H1 (cell line): ENCODE data around the gene MPST. TPM values are rescaled to one million over a fixed set of nuclear protein-coding genes. Genes with fewer than 3 reads are reported as not detected.

Experiments
- CTCF ChIA-PET: fragments of 300-600 bp; sonication (Branson Sonifier 250); formaldehyde crosslinking; loops from one replicate; lab custom pipeline; 2021; ENCODE audit not compliant: partially characterized antibody; lab: Charles Lee
- POLR2A ChIA-PET: fragments of 300-600 bp; sonication (Branson Sonifier 250); formaldehyde crosslinking; loops from one replicate; lab custom pipeline; 2021; ENCODE audit warnings: inconsistent platforms; ENCODE audit not compliant: partially characterized antibody; lab: Charles Lee
- DNase-seq, 2 experiments: peaks; one replicate each; pipeline versions ENCODE4 v3.0.0 to v3.0.0-alpha.2; 2010 to 2022; ENCODE audit warnings: low spot score in 2 of 2, low read depth in 1 of 2, mixed read lengths in 1 of 2
- FAIRE-seq: peaks from 2 replicates; lab custom pipeline; 2011; peaks lifted over from hg19 to GRCh38; lab: Jason Lieb, UNC
- H2AFZ ChIP-seq: 2 replicates; pipeline ENCODE4 v1.8.1; 2012; ENCODE audit warnings: low read length, inconsistent platforms
- H2AK5ac ChIP-seq: 2 replicates; pipeline ENCODE4 v1.6.1; 2013; ENCODE audit warnings: low read depth, low read length
- H2BK120ac ChIP-seq: replicated peaks from 2 replicates; pipeline ENCODE3; 2013; ENCODE audit warnings: low read depth, low read length, inconsistent platforms
- H2BK12ac ChIP-seq: 2 replicates; pipeline ENCODE4 v1.6.1; 2013; ENCODE audit warnings: low read depth, low read length
- H2BK15ac ChIP-seq: 2 replicates; pipeline ENCODE4 v1.6.1; 2013; ENCODE audit warnings: low read length
- H2BK20ac ChIP-seq: 2 replicates; pipeline ENCODE4 v1.6.1; 2013; ENCODE audit warnings: low read length
- H2BK5ac ChIP-seq: 2 replicates; pipeline ENCODE4 v1.6.1; 2013; ENCODE audit warnings: low read depth, low read length
- H3K14ac ChIP-seq: 2 replicates; pipeline ENCODE4 v1.6.1; 2013; ENCODE audit warnings: inconsistent platforms; ENCODE audit not compliant: insufficient read length
- H3K18ac ChIP-seq: 2 replicates; pipeline ENCODE4 v1.6.1; 2013; ENCODE audit warnings: low read length; ENCODE audit errors: extremely low read depth
- H3K23ac ChIP-seq: 2 replicates; pipeline ENCODE4 v1.6.1; 2013; ENCODE audit warnings: inconsistent platforms; ENCODE audit not compliant: insufficient read length
- H3K23me2 ChIP-seq: 2 replicates; pipeline ENCODE4 v1.6.1; 2013; ENCODE audit warnings: low read depth, low read length
- H3K27ac ChIP-seq: 2 replicates; pipeline ENCODE4 v1.6.1; 2011; ENCODE audit warnings: low read depth, low read length, inconsistent platforms
- H3K27me3 ChIP-seq, 4 experiments: replicated peaks in 1 of 4; 1 replicate in 1 of 4; 2 replicates in 3 of 4; pipeline versions ENCODE4 v1.6.1 to v1.8.1; 2011 to 2013; ENCODE audit warnings: low read length in 3 of 4, mild to moderate bottlenecking in 3 of 4, inconsistent platforms in 2 of 4, mixed read lengths in 2 of 4, moderate library complexity in 1 of 4; ENCODE audit not compliant: control insufficient read depth in 3 of 4, insufficient read depth in 3 of 4; ENCODE audit errors: extremely low read depth in 1 of 4
- H3K36me3 ChIP-seq, 4 experiments: 2 replicates each; pipeline versions ENCODE4 v1.6.1 to v1.8.1; 2011 to 2013; ENCODE audit warnings: mild to moderate bottlenecking in 4 of 4, low read length in 3 of 4, moderate library complexity in 2 of 4, control low read depth in 1 of 4, inconsistent platforms in 1 of 4; ENCODE audit not compliant: insufficient read depth in 4 of 4, control insufficient read depth in 2 of 4
- H3K4ac ChIP-seq: replicated peaks from 2 replicates; pipeline ENCODE3; 2013; ENCODE audit warnings: low read length, low read depth, mixed read lengths, inconsistent platforms; ENCODE audit not compliant: insufficient read length
- H3K4me1 ChIP-seq, 4 experiments: replicated peaks in 1 of 4; 1 replicate in 1 of 4; 2 replicates in 3 of 4; pipeline versions ENCODE4 v1.6.1 to v1.8.1; 2011 to 2013; ENCODE audit warnings: low read length in 3 of 4, inconsistent platforms in 2 of 4, mixed read lengths in 1 of 4; ENCODE audit not compliant: insufficient read depth in 4 of 4, control insufficient read depth in 3 of 4
- H3K4me2 ChIP-seq, 2 experiments: 2 replicates each; pipeline versions ENCODE4 v1.6.1 to v1.8.1; 2011 to 2013; ENCODE audit warnings: low read depth in 2 of 2, low read length in 2 of 2, control low read depth in 1 of 2, inconsistent platforms in 1 of 2, mild to moderate bottlenecking in 1 of 2; ENCODE audit not compliant: insufficient read depth in 1 of 2
- H3K4me3 ChIP-seq, 4 experiments: fragments of 200-600, 300-600 bp in 1 of 4; sonication (generic), shearing (Covaris generic), sonication (Bioruptor Twin) in 1 of 4; 2 replicates each; pipeline versions ENCODE4 v1.5.1 to v1.8.1; 2011 to 2016; ENCODE audit warnings: low read length in 4 of 4, low read depth in 3 of 4, control low read depth in 2 of 4, inconsistent platforms in 2 of 4, mild to moderate bottlenecking in 2 of 4, mixed read lengths in 1 of 4, moderate library complexity in 1 of 4; ENCODE audit not compliant: insufficient read depth in 2 of 4; ENCODE audit errors: extremely low read depth in 1 of 4
- H3K56ac ChIP-seq: replicated peaks from 2 replicates; pipeline ENCODE3; 2013; ENCODE audit warnings: low read depth, mild to moderate bottlenecking, mixed read lengths, low read length, inconsistent platforms; ENCODE audit not compliant: insufficient read length
- H3K79me1 ChIP-seq: 2 replicates; pipeline ENCODE4 v1.6.1; 2013; ENCODE audit warnings: low read depth, low read length, control low read depth
- H3K79me2 ChIP-seq, 2 experiments: 2 replicates each; pipeline versions ENCODE4 v1.6.1 to v1.8.1; 2012 to 2013; ENCODE audit warnings: low read length in 2 of 2, mild to moderate bottlenecking in 2 of 2, inconsistent platforms in 1 of 2; ENCODE audit not compliant: insufficient read depth in 2 of 2, control insufficient read depth in 1 of 2
- H3K9ac ChIP-seq, 4 experiments: replicated peaks in 1 of 4; 1 replicate in 1 of 4; 2 replicates in 3 of 4; pipeline versions ENCODE4 v1.6.1 to v1.8.1; 2011 to 2013; ENCODE audit warnings: low read depth in 3 of 4, low read length in 3 of 4, control low read depth in 2 of 4, mild to moderate bottlenecking in 2 of 4, moderate library complexity in 2 of 4, inconsistent platforms in 1 of 4; ENCODE audit errors: extremely low read depth in 1 of 4
- H3K9me3 ChIP-seq, 2 experiments: 2 replicates each; pipeline versions ENCODE4 v1.6.1 to v1.8.1; 2012 to 2013; ENCODE audit warnings: mild to moderate bottlenecking in 2 of 2, moderate library complexity in 2 of 2, control low read depth in 1 of 2, inconsistent platforms in 1 of 2, low read depth in 1 of 2, low read length in 1 of 2, mixed read lengths in 1 of 2; ENCODE audit not compliant: insufficient read depth in 2 of 2
- H4K20me1 ChIP-seq, 2 experiments: replicated peaks in 1 of 2; 2 replicates each; pipeline versions ENCODE3 to v1.8.1; 2011 to 2013; ENCODE audit warnings: inconsistent platforms in 2 of 2, low read length in 2 of 2, mild to moderate bottlenecking in 1 of 2; ENCODE audit not compliant: insufficient read depth in 2 of 2, control insufficient read depth in 1 of 2
- H4K5ac ChIP-seq: 2 replicates; pipeline ENCODE4 v1.6.1; 2013; ENCODE audit warnings: low read length, low read depth, mixed read lengths, inconsistent platforms; ENCODE audit not compliant: insufficient read length
- H4K8ac ChIP-seq: 2 replicates; pipeline ENCODE4 v1.8.0; 2013; ENCODE audit warnings: mild to moderate bottlenecking, moderate library complexity, low read length, inconsistent platforms; ENCODE audit not compliant: insufficient read depth; ENCODE audit errors: extremely low read depth
- H4K91ac ChIP-seq: replicated peaks from 2 replicates; pipeline ENCODE3; 2013; ENCODE audit warnings: low read length, mixed read lengths, inconsistent platforms; ENCODE audit not compliant: insufficient read length
- CREB1 ChIP-seq: IDR thresholded peaks from 2 replicates; pipeline ENCODE4 v1.6.1; 2012; ENCODE audit warnings: inconsistent platforms
- EP300 ChIP-seq, 2 experiments: IDR thresholded peaks; 1 replicate in 1 of 2; 2 replicates in 1 of 2; pipeline ENCODE4 v1.6.1; 2011 to 2012; ENCODE audit warnings: low read depth in 2 of 2, low read length in 2 of 2, mild to moderate bottlenecking in 2 of 2, borderline replicate concordance in 1 of 2, inconsistent platforms in 1 of 2, moderate library complexity in 1 of 2
- NRF1 ChIP-seq: IDR thresholded peaks from 2 replicates; pipeline ENCODE4 v1.6.1; 2011; ENCODE audit warnings: mild to moderate bottlenecking, low read depth, low read length, improper control_type of control experiment
- POLR2A ChIP-seq, 2 experiments: IDR thresholded peaks; 1 replicate in 1 of 2; 2 replicates in 1 of 2; pipeline ENCODE4 v1.6.1; 2011; ENCODE audit warnings: low read depth in 2 of 2, low read length in 2 of 2, mild to moderate bottlenecking in 2 of 2; ENCODE audit errors: control extremely low read depth in 1 of 2
- RFX5 ChIP-seq: IDR thresholded peaks from 2 replicates; pipeline ENCODE4 v1.6.1; 2011; ENCODE audit warnings: low read depth, low read length, improper control_type of control experiment, borderline replicate concordance
- RNF2 ChIP-seq: fragments of 200-900, 300-1000 bp; sonication (generic); IDR thresholded peaks from 2 replicates; pipeline ENCODE4 v1.7.1; 2016; ENCODE audit warnings: borderline replicate concordance, low read depth, mild to moderate bottlenecking, antibody characterized with exemption, low read length; ENCODE audit not compliant: poor library complexity, severe bottlenecking; ENCODE audit errors: missing control alignments
- SIRT6 ChIP-seq: IDR thresholded peaks from one replicate; pipeline ENCODE4 v1.7.1; 2012; ENCODE audit warnings: low read length, inconsistent platforms
- SRF ChIP-seq: IDR thresholded peaks from 2 replicates; pipeline ENCODE4 v1.6.1; 2011; ENCODE audit warnings: mild to moderate bottlenecking, low read depth, low read length, moderate library complexity
- WGBS, 2 experiments: shearing (Covaris generic) in 1 of 2; methylation state at CpG; one replicate each; pipeline versions ENCODE4 v1.1.6 to v1.1.7; 2013 to 2015; ENCODE audit warnings: low lambda C conversion rate in 2 of 2, mixed read lengths in 2 of 2, inconsistent platforms in 1 of 2, low coverage in 1 of 2, missing lambda C conversion rate in 1 of 2; ENCODE audit not compliant: insufficient replicate concordance in 2 of 2, insufficient coverage in 1 of 2, insufficient read length in 1 of 2; ENCODE audit errors: extremely low coverage in 1 of 2, missing lambda C conversion rate in 1 of 2; 5-methylcytosine and 5-hydroxymethylcytosine counted together
- polyA plus RNA-seq, 7 experiments: library from polyadenylated mRNA; depleted of rRNA in 3 of 7; stranded (reverse) in 5 of 7; unstranded in 2 of 7; fragments of >200 nt in 5 of 7; fragments of 200-250 nt in 2 of 7; gene quantifications; 1 replicate in 5 of 7; 2 replicates in 1 of 7; 4 replicates in 1 of 7; pipeline versions ENCODE4 v1.2.1 to v1.2.3, GENCODE V29; 2011 to 2013; ENCODE audit warnings: missing spikeins in 2 of 7, mixed read lengths in 2 of 7
- total RNA-seq: library from RNA; stranded (reverse); fragmentation: NEBNext Ultra II Directional; extraction: Animal tissue kit (Norgen Biotek cat#: 25700); gene quantifications from 2 replicates; pipeline ENCODE4 v1.2.1, GENCODE V29; 2021

The MPST gene
- total and polyA plus RNA-seq, 2 of the 8 experiments (the other 6 are each of a cell fraction or from before 2014, with no cell fraction given): 86.0 to 124 TPM

DNA sequence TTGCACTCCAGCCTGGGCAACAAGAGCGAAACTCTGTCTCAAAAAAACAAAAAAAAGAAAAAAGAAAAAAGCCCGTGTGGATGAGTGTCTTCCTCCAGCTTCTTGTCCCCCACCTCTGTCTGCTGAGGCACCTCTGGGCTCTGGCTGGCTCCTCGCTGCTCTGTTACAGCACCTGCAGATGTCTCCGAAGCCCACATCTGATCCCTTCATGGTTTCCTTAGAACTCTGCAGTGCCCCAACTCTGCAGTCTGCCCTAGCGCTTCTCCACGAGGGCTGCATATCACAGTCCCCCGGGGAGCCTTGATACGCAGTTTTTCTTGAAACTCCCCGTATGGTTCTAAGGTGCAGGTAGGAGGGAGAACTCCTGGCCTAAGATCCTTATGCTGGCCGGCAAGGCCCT lies 47.9 kb downstream of the MPST start:
- H3K18ac ChIP-seq: no peak overlapping the region
- POLR2A ChIA-PET: interaction anchor here (0.8 to 1.8 kb wide), 4 partner anchors 9 to 132 kb away, joined by 3 to 5 read pairs (median 4); partner anchors contain the start of gene KCTD17
- H3K9me3 ChIP-seq: no peaks in the 10 kb centered on the region; a peak in 1 of 4 replicates
- H4K8ac ChIP-seq: no peak overlapping the region
- no peak overlapping the region for H3K23ac ChIP-seq
- H2BK120ac ChIP-seq: no peak overlapping the region
- H3K27me3 ChIP-seq: peaks cover 14 to 61% (median 54%) of the 10 kb centered on the region in 4 experiments
- H3K4ac ChIP-seq: no peak overlapping the region
- CTCF ChIA-PET: interaction anchor here (0.8 to 1.4 kb wide), 4 partner anchors 8 to 99 kb away, joined by 3 read pairs; no protein-coding TSS in a partner anchor
- no peak for FAIRE-seq
- H2BK15ac ChIP-seq: no peak overlapping the region
- H3K36me3 ChIP-seq: no peaks in the 10 kb centered on the region
- no peak overlapping the region for H3K4me3 ChIP-seq
- H2BK12ac ChIP-seq: no peak overlapping the region
- DNase-seq: no peak
- H3K27ac ChIP-seq: no peak overlapping the region
- peaks cover 11% of the 10 kb centered on the region; the same call in 1 of the 2 replicates for H3K23me2 ChIP-seq
- H3K14ac ChIP-seq: no peak overlapping the region
- H3K4me1 ChIP-seq: peaks cover 3 to 21% (median 10%) of the 10 kb centered on the region in 4 experiments
- H3K4me2 ChIP-seq: no peak overlapping the region
- no peak overlapping the region for H2AFZ ChIP-seq
- H2BK20ac ChIP-seq: no peak overlapping the region
- H3K79me1 ChIP-seq: no peaks in the 10 kb centered on the region
- H2AK5ac ChIP-seq: no peak overlapping the region
- no peak overlapping the region for H3K9ac ChIP-seq
- no peak overlapping the region for H3K56ac ChIP-seq
- no peak overlapping the region for H4K91ac ChIP-seq
- no peak overlapping the region for H2BK5ac ChIP-seq
- WGBS, 2 experiments: 87% methylated on average over 9 of the region's 10 CpGs; no CpG with 5 or more reads in 1 of the 2 experiments
- H4K5ac ChIP-seq: no peak overlapping the region
- H4K20me1 ChIP-seq: peaks cover 0 to 7% of the 10 kb centered on the region in 2 experiments
- no peaks in the 10 kb centered on the region for H3K79me2 ChIP-seq
- no peak for TF ChIP-seq EP300 (IDR thresholded peaks at IDR 0.05; ENCODE audit: borderline replicate concordance in 1 of 2, low read depth in 2 of 2, low read length in 2 of 2)
- no peak for TF ChIP-seq RFX5
- no peak for TF ChIP-seq NRF1
- TF ChIP-seq POLR2A (IDR thresholded peaks at IDR 0.05; ENCODE audit: control extremely low read depth in 1 of 2, low read depth in 2 of 2, low read length in 2 of 2): no peak
- no peak for TF ChIP-seq SIRT6
- TF ChIP-seq SRF: no peak
- TF ChIP-seq CREB1: no peak
- no peak for TF ChIP-seq RNF2
